ENCODE measurements around the gene PNPLA3.

Gene PNPLA3

GRCh38 chr22:43923191-43923590, 414 bp upstream of the PNPLA3 start:
- DNase-seq (ENCODE audit: low read depth in 2 of 2), result no peak

- no peak for DNase-seq (ENCODE audit: low read depth in 2 of 2)
Measured at GRCh38 chr22:43924877-43925276, 1.3 kb downstream of the PNPLA3 start.

GRCh38 chr22:43925433-43926348, 2.1 kb downstream of the PNPLA3 start:
- no peak for DNase-seq (ENCODE audit: low read depth in 2 of 2)

- no peak for DNase-seq (ENCODE audit: low read depth in 2 of 2)
Measured at GRCh38 chr22:43926349-43926710, 2.7 kb downstream of the PNPLA3 start.

- no peak for DNase-seq (ENCODE audit: low read depth in 2 of 2)
Measured at GRCh38 chr22:43928468-43928867, 4.9 kb downstream of the PNPLA3 start.

- no peak for DNase-seq (ENCODE audit: low read depth in 2 of 2)
Measured at GRCh38 chr22:43928908-43929307, 5.3 kb downstream of the PNPLA3 start.

GRCh38 chr22:43931771-43932170, 8.2 kb downstream of the PNPLA3 start:
- no peak for DNase-seq (ENCODE audit: low read depth in 2 of 2)

- no peak for DNase-seq (ENCODE audit: low read depth in 2 of 2)
Measured at GRCh38 chr22:43941449-43941848, 17.8 kb downstream of the PNPLA3 start.

GRCh38 chr22:43944670-43945430, 21.2 kb downstream of the PNPLA3 start:
- DNase-seq (ENCODE audit: low read depth in 2 of 2), result no peak

- no peak for DNase-seq (ENCODE audit: low read depth in 2 of 2)
Measured at GRCh38 chr22:43945632-43946383, 22.2 kb downstream of the PNPLA3 start.

GRCh38 chr22:43946384-43946667, 22.7 kb downstream of the PNPLA3 start:
- DNase-seq (ENCODE audit: low read depth in 2 of 2), result no peak

- no peak for DNase-seq (ENCODE audit: low read depth in 2 of 2)
Measured at GRCh38 chr22:43948836-43949406, 25.3 kb downstream of the PNPLA3 start.

GRCh38 chr22:43951391-43951790, 27.8 kb downstream of the PNPLA3 start:
- DNase-seq (ENCODE audit: low read depth in 2 of 2), result no peak

- DNase-seq (ENCODE audit: low read depth in 2 of 2), result no peak
Measured at GRCh38 chr22:43951966-43952365, 28.4 kb downstream of the PNPLA3 start.

GRCh38 chr22:43953988-43954785, 30.6 kb downstream of the PNPLA3 start:
- DNase-seq (ENCODE audit: low read depth in 2 of 2), result no peak

- peak; percentile 56 to 57 for DNase-seq (ENCODE audit: low read depth in 2 of 2)
Measured at GRCh38 chr22:43955040-43955882, 31.7 kb downstream of the PNPLA3 start, which contains the start of gene SAMM50. SAMM50 (plus strand) TSS chr22:43955442; CDS start chr22:43955578, 136 bp downstream.

GRCh38 chr22:43955883-43956782, 32.5 kb downstream of the PNPLA3 start:
- DNase-seq (ENCODE audit: low read depth in 2 of 2), result no peak

GRCh38 chr22:43956805-43957463, 33.3 kb downstream of the PNPLA3 start:
- no peak for DNase-seq (ENCODE audit: low read depth in 2 of 2)

GRCh38 chr22:43957871-43958270, 34.3 kb downstream of the PNPLA3 start:
- DNase-seq (ENCODE audit: low read depth in 2 of 2), result no peak

Data from fibroblast of skin of left biceps (primary cell).